Fibroblast of upper back skin (primary cell): ENCODE results near the gene TEAD2.
"Not testable (repeated sequence)": the region's sequence is repeated elsewhere in the genome, so short reads cannot be mapped to it uniquely, and the experiment has no call there.

ENCODE experiments used
- DNase-seq: peaks from one replicate; pipeline ENCODE4 v3.0.0-alpha.2; 2013

TEAD2 gene

GRCh38 chr19:49383599-49383998 lies 21.4 kb upstream of the TEAD2 start:
- DNase-seq, result no peak

- DNase-seq, result no peak
Observed at GRCh38 chr19:49382639-49383038, 20.4 kb upstream of the TEAD2 start.

- no peak for DNase-seq
Observed at GRCh38 chr19:49380391-49380790, 18.2 kb upstream of the TEAD2 start.

GRCh38 chr19:49378512-49378911 lies 16.3 kb upstream of the TEAD2 start:
- DNase-seq, result no peak

- DNase-seq, result no peak
Observed at GRCh38 chr19:49374665-49375434, 12.6 kb upstream of the TEAD2 start.

- DNase-seq, result not testable (repeated sequence)
Observed at GRCh38 chr19:49373174-49373573, 11.0 kb upstream of the TEAD2 start.

- DNase-seq, result no peak
Observed at GRCh38 chr19:49371184-49371583, 9.0 kb upstream of the TEAD2 start.

GRCh38 chr19:49368711-49369358 lies 6.6 kb upstream of the TEAD2 start:
- no peak for DNase-seq

GRCh38 chr19:49366110-49366509 lies 3.9 kb upstream of the TEAD2 start:
- DNase-seq, result no peak

GRCh38 chr19:49364083-49364737 lies 2.0 kb upstream of the TEAD2 start:
- no peak for DNase-seq

- DNase-seq, result peak; percentile 99
Observed at GRCh38 chr19:49363268-49364082, 1.3 kb upstream of the TEAD2 start, which contains the start of gene DKKL1. Gene DKKL1, plus strand, starts transcription at chr19:49363877. Its CDS starts 122 bp downstream, at chr19:49363999.

GRCh38 chr19:49362929-49363267 lies 682 bp upstream of the TEAD2 start:
- peak; percentile 41 for DNase-seq

- peak; percentile 92 for DNase-seq
Observed at GRCh38 chr19:49361438-49362047, 673 bp downstream of the TEAD2 start.

- DNase-seq, result no peak
Observed at GRCh38 chr19:49359851-49360820, 2.1 kb downstream of the TEAD2 start.

GRCh38 chr19:49357186-49357585 lies 5.0 kb downstream of the TEAD2 start:
- no peak for DNase-seq

- no peak for DNase-seq
Observed at GRCh38 chr19:49356382-49356781, 5.8 kb downstream of the TEAD2 start.

- DNase-seq, result peak; percentile 55
Observed at GRCh38 chr19:49355909-49356353, 6.3 kb downstream of the TEAD2 start.

GRCh38 chr19:49349567-49349966 lies 12.6 kb downstream of the TEAD2 start:
- no peak for DNase-seq

- DNase-seq, result no peak
Observed at GRCh38 chr19:49348305-49349189, 13.7 kb downstream of the TEAD2 start.

- DNase-seq, result peak; percentile 71
Observed at GRCh38 chr19:49347835-49348234, 14.4 kb downstream of the TEAD2 start.
